Heart left ventricle (tissue), 16 donors: Measurements from ENCODE around the gene COL28A1. TPM values are rescaled to one million over a fixed set of nuclear protein-coding genes. Genes with fewer than 3 reads are reported as not detected.

ENCODE experiments used
- ATAC-seq, 4 donors: fragments of 200-7000 bp; cut with Tn5 transposase; one replicate each; pipeline ENCODE4 v1.9.1; 2020 to 2022; ENCODE audit warnings: moderate library complexity in 4 of 4, mild to moderate bottlenecking in 3 of 4, moderate number of reproducible peaks in 1 of 4
- DNase-seq, 5 donors: peaks; one replicate each; pipeline ENCODE4 v3.0.0-alpha.2; 2020
- H3K27ac ChIP-seq, 12 donors: fragments of 200-600 bp; sonication (generic) in 4 of 12; one replicate each; pipeline versions ENCODE4 v1.5.0 to v1.8.0; 2016 to 2022; ENCODE audit warnings: mild to moderate bottlenecking in 2 of 12
- H3K27me3 ChIP-seq, 9 donors: fragments of 200-600 bp; sonication (generic) in 2 of 9; one replicate each; pipeline versions ENCODE4 v1.5.1 to v1.8.0; 2016 to 2022; ENCODE audit warnings: mild to moderate bottlenecking in 3 of 9
- H3K36me3 ChIP-seq, 9 donors: fragments of 200-600 bp; sonication (generic) in 2 of 9; one replicate each; pipeline versions ENCODE4 v1.5.0 to v1.8.0; 2018 to 2022; ENCODE audit warnings: mild to moderate bottlenecking in 2 of 9
- H3K4me1 ChIP-seq, 12 donors: fragments of 200-600 bp; sonication (generic) in 4 of 12; one replicate each; pipeline versions ENCODE4 v1.5.0 to v1.8.0; 2016 to 2022; ENCODE audit warnings: mild to moderate bottlenecking in 3 of 12
- H3K4me3 ChIP-seq, 12 donors: fragments of 200-600 bp; sonication (generic) in 4 of 12; one replicate each; pipeline versions ENCODE4 v1.5.0 to v1.8.0; 2017 to 2022; ENCODE audit warnings: mild to moderate bottlenecking in 9 of 12, moderate library complexity in 4 of 12
- H3K9me3 ChIP-seq, 12 donors: fragments of 200-600 bp; sonication (generic) in 4 of 12; one replicate each; pipeline versions ENCODE4 v1.5.0 to v1.8.0; 2016 to 2022; ENCODE audit warnings: mild to moderate bottlenecking in 1 of 12
- POLR2A ChIP-seq, 2 donors: fragments of 450-650 bp; IDR thresholded peaks; one replicate each; pipeline ENCODE4 v1.6.1; 2017; ENCODE audit warnings: antibody characterized with exemption in 2 of 2, mild to moderate bottlenecking in 2 of 2, moderate library complexity in 2 of 2
- WGBS, 4 donors: extraction: QIAGEN DNeasy Blood & Tissue Kit in 2 of 4; methylation state at CpG; one replicate each; pipeline versions ENCODE4 v1.1.5 to v1.1.7; 2013 to 2018; 5-methylcytosine and 5-hydroxymethylcytosine counted together
- intact Hi-C, 10 donors: fragments of 100-400 bp; cut with DNase I; formaldehyde crosslinking; loops; one replicate each; pipeline versions ENCODE4 v1.11.1 to v1.14.2; 2022
- polyA plus RNA-seq, 2 donors: library from polyadenylated mRNA; stranded (reverse); fragments of 200-250 nt; gene quantifications; one replicate each; pipeline ENCODE4 v1.2.3, GENCODE V29; 2013
- total RNA-seq, 9 donors: library from RNA; depleted of rRNA in 2 of 9; stranded (reverse); fragments of >200 nt in 2 of 9; fragmentation: NEBNext Ultra II Directional in 3 of 9; extraction: Animal tissue kit (Norgen Biotek cat#: 25700) in 3 of 9; gene quantifications; one replicate each; pipeline versions ENCODE4 v1.1.0 to v1.2.4, GENCODE V29; 2016 to 2023
- TF ChIP-seq, protein P1 (sequence below), 12 donors: fragments of 200-600 bp; sonication (generic) in 4 of 12; IDR thresholded peaks; one replicate each; pipeline versions ENCODE4 v1.5.0 to v1.8.0; 2018 to 2022; ENCODE audit warnings: antibody characterized with exemption in 12 of 12, mild to moderate bottlenecking in 5 of 12
- donor health status: ischemic (EF 13 %, LVEDD 7.1; RV severe dilation, severe dysfunction).
- donor health status: healthy with polysubstance abuse.
- donor health status: DM: no; HTN: yes; CAD: no.
- donor health status: DM: no; HTN: no; CAD: no.
- donor health status: ischemic (EF 25% LVEDD 6.9; RV normal size, moderate dysfunction).
- donor health status: ischemic (EF 25% LVEDD 5.7; RV mildly dilated, moderate dysfunction).
- donor health status: healthy.
- donor health status: DM: yes; HTN: yes; CAD: no.
- donor health status: ischemic (EF 35%, LVEDD 5.7; RV mildly dilated, moderate dysfunction).
- donor health status: nonischemic (EF 11% LVEDD 7.7; RV severe dilation, severe dysfunction).
- donor health status: DM: yes; HTN: yes; CAD: no.
- donor health status: PGD.
- donor health status: ischemic (EF 29% LVEDD 5.4; RV normal size, mild dysfunction).
- donor health status: nonischemic (EF 23%, LVEDD 6.1; RV moderate dilation, normal function).

COL28A1 gene
- total and polyA plus RNA-seq, 11 donors: 0.28 to 4.4 (median 1.2) TPM

DNA sequence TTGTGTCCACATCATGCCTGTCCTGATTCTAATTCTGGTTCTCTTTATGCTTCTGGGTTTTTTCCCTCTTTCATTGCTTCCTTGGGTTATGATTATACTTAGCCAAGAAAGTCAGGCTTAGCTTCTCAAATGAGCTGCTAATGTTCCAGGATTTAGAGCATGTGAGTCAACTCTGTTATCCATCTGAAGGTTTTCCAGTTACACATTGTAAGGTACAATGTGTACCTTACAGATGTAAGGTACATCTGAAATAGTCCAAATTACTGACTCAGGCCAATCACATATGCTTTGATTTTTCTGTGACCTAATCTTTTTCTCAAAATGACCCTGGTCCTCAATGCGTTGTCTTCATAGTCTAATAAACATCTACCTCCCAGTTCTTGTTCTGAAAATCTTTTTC, 17.7 kb upstream of the COL28A1 start:
- 97 to 100% (median 99%) methylated on average over 1 of the region's 1 CpG for WGBS, 4 donors
- Histone ChIP-seq H3K4me1 (no peaks in the 10 kb centered on the region), H3K36me3 (peaks cover 0 to 5% (median 0%) of the 10 kb centered on the region in 9 donors), H3K27ac (no peak overlapping the region), H3K27me3 (no peaks in the 10 kb centered on the region), H3K9me3 (peaks cover 0 to 4% (median 0%) of the 10 kb centered on the region in 12 donors), H3K4me3 (no peak overlapping the region)
- ATAC-seq (no peak), DNase-seq (no peak)
- TF ChIP-seq, protein P1, sequence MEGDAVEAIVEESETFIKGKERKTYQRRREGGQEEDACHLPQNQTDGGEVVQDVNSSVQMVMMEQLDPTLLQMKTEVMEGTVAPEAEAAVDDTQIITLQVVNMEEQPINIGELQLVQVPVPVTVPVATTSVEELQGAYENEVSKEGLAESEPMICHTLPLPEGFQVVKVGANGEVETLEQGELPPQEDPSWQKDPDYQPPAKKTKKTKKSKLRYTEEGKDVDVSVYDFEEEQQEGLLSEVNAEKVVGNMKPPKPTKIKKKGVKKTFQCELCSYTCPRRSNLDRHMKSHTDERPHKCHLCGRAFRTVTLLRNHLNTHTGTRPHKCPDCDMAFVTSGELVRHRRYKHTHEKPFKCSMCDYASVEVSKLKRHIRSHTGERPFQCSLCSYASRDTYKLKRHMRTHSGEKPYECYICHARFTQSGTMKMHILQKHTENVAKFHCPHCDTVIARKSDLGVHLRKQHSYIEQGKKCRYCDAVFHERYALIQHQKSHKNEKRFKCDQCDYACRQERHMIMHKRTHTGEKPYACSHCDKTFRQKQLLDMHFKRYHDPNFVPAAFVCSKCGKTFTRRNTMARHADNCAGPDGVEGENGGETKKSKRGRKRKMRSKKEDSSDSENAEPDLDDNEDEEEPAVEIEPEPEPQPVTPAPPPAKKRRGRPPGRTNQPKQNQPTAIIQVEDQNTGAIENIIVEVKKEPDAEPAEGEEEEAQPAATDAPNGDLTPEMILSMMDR (IDR thresholded peaks at IDR 0.05): no peak
- no peak for TF ChIP-seq POLR2A (IDR thresholded peaks at IDR 0.05)
- intact Hi-C loops: no loop called here

- DNase-seq (no peak), ATAC-seq (no peak)
- 74 to 82% (median 78%) methylated on average over 2 of the region's 2 CpGs for WGBS, 4 donors
- intact Hi-C loops: no loop called here
- Histone ChIP-seq H3K27me3 (no peaks in the 10 kb centered on the region), H3K27ac (no peak overlapping the region), H3K4me1 (no peaks in the 10 kb centered on the region), H3K36me3 (peaks cover 0 to 5% (median 0%) of the 10 kb centered on the region in 9 donors), H3K4me3 (no peak overlapping the region), H3K9me3 (no peaks in the 10 kb centered on the region)
- no peak for TF ChIP-seq POLR2A (IDR thresholded peaks at IDR 0.05)
- TF ChIP-seq, protein P1 (IDR thresholded peaks at IDR 0.05): no peak
Measured at GRCh38 chr7:7552199-7552598, 16.5 kb upstream of the COL28A1 start.

- intact Hi-C loops: no loop called here
- no peaks in the 10 kb centered on the region for H3K27me3 ChIP-seq
- TF ChIP-seq, protein P1 (IDR thresholded peaks at IDR 0.05): no peak
- no peak for TF ChIP-seq POLR2A (IDR thresholded peaks at IDR 0.05)
- peaks cover 0 to 5% (median 0%) of the 10 kb centered on the region in 9 donors for H3K36me3 ChIP-seq
- no peak overlapping the region for H3K27ac ChIP-seq
- no peak overlapping the region for H3K4me3 ChIP-seq
- DNase-seq (no peak), ATAC-seq (no peak)
- H3K4me1 ChIP-seq: no peaks in the 10 kb centered on the region
- 93 to 97% (median 96%) methylated on average over 3 of the region's 3 CpGs for WGBS, 4 donors
- H3K9me3 ChIP-seq: no peaks in the 10 kb centered on the region
Measured at GRCh38 chr7:7550663-7551062, 15.0 kb upstream of the COL28A1 start.

- H3K27me3 ChIP-seq: no peaks in the 10 kb centered on the region
- no peak overlapping the region for H3K4me3 ChIP-seq
- H3K27ac ChIP-seq: no peak overlapping the region
- TF ChIP-seq POLR2A (IDR thresholded peaks at IDR 0.05): no peak
- TF ChIP-seq, protein P1 (IDR thresholded peaks at IDR 0.05): no peak
- intact Hi-C loops: loop anchor here in 1 of 10 donors (10.0 kb wide), 1 partner anchor 584 kb away; no protein-coding TSS in a partner anchor
- H3K9me3 ChIP-seq: no peaks in the 10 kb centered on the region
- peaks cover 0 to 5% (median 0%) of the 10 kb centered on the region in 9 donors for H3K36me3 ChIP-seq
- DNase-seq: no peak
- ATAC-seq: no peak
- no peaks in the 10 kb centered on the region for H3K4me1 ChIP-seq
- 93 to 97% (median 95%) methylated on average over 3 of the region's 3 CpGs for WGBS, 4 donors
Measured at GRCh38 chr7:7548407-7548806, 12.7 kb upstream of the COL28A1 start.
